Measurements from ENCODE around the gene FOXA3. TPM values are rescaled to one million over a fixed set of nuclear protein-coding genes. Genes with fewer than 3 reads are reported as not detected.

The FOXA3 gene
- total RNA-seq, 2 experiments from 2014 or later = not detected

- no peak for ATAC-seq
- CTCF ChIA-PET = interaction anchor here (1.8 to 4.2 kb wide), 3 partner anchors 14 to 130 kb away, joined by 6 to 26 read pairs (median 16); partner anchors contain the start of genes IRF2BP1 and SIX5
- peaks cover 5% of the 10 kb centered on the region for H3K27me3 Mint-ChIP-seq (ENCODE audit: low read depth)
- H3K4me1 Mint-ChIP-seq (ENCODE audit: low read depth) = peaks cover 28% of the 10 kb centered on the region
- no peak for DNase-seq
- peak overlapping the region; percentile 50 for H3K4me3 Mint-ChIP-seq
- H3K9me3 Mint-ChIP-seq (ENCODE audit: insufficient read depth) = no peaks in the 10 kb centered on the region
- POLR2A ChIA-PET = no interaction called here
- H3K36me3 Mint-ChIP-seq (ENCODE audit: low read depth) = peaks cover 29% of the 10 kb centered on the region
- no peak overlapping the region for H3K27ac Mint-ChIP-seq
Measured at GRCh38 chr19:45899919-45900589, 35.9 kb downstream of the FOXA3 start.

GRCh38 chr19:45900738-45901431 is 36.8 kb downstream of the FOXA3 start:
- no peaks in the 10 kb centered on the region for H3K9me3 Mint-ChIP-seq (ENCODE audit: insufficient read depth)
- H3K27ac Mint-ChIP-seq = no peak overlapping the region
- POLR2A ChIA-PET = interaction anchor here (1.0 to 2.0 kb wide), 2 partner anchors 15 to 17 kb away, joined by 3 to 5 read pairs; partner anchors contain the start of gene IRF2BP1
- peaks cover 5% of the 10 kb centered on the region for H3K27me3 Mint-ChIP-seq (ENCODE audit: low read depth)
- DNase-seq (no peak), ATAC-seq (no peak)
- H3K4me1 Mint-ChIP-seq (ENCODE audit: low read depth) = peaks cover 28% of the 10 kb centered on the region
- peaks cover 24% of the 10 kb centered on the region for H3K36me3 Mint-ChIP-seq (ENCODE audit: low read depth)
- CTCF ChIA-PET = interaction anchor here (1.0 to 4.2 kb wide), 4 partner anchors 15 to 131 kb away, joined by 3 to 26 read pairs (median 11); partner anchors contain the start of genes IRF2BP1 and SIX5
- H3K4me3 Mint-ChIP-seq = peak overlapping the region; percentile 50

DNA sequence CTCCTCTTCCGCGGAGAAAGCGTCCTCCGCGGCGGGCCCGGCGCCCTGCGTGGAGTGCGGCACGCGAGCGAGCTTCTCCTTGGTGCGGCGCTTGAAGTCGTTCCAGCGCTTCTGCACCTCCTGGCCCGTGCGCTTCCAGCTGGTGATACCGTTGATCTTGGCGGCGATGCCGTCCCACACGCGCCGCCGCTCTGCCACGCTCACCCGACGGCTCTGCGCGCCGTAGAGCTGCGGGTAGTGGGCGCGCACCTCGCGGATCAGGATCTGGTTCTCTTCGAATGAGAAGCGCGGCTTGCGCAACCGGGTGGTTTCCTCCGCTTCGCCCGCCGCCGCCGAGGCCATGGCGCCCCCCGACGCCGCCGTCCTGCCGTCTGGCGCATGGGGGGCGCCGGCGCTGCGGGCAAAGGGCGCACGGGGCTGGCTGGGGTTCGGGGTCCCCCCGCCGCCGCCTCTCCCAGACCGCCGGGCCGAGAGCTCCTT is 37.3 kb downstream of the FOXA3 start:
- no peaks in the 10 kb centered on the region for H3K9me3 Mint-ChIP-seq (ENCODE audit: insufficient read depth)
- DNase-seq (peak; percentile 45), ATAC-seq (no peak)
- peaks cover 5% of the 10 kb centered on the region for H3K27me3 Mint-ChIP-seq (ENCODE audit: low read depth)
- H3K4me3 Mint-ChIP-seq = peak overlapping the region; percentile 55
- H3K4me1 Mint-ChIP-seq (ENCODE audit: low read depth) = peaks cover 28% of the 10 kb centered on the region
- peaks cover 24% of the 10 kb centered on the region for H3K36me3 Mint-ChIP-seq (ENCODE audit: low read depth)
- H3K27ac Mint-ChIP-seq = no peak overlapping the region
- POLR2A ChIA-PET = interaction anchor here (1.0 to 2.0 kb wide), 3 partner anchors 9 to 17 kb away, joined by 3 to 5 read pairs (median 3); partner anchors contain the start of gene IRF2BP1
- CTCF ChIA-PET = interaction anchor here (0.6 to 4.2 kb wide), 6 partner anchors 15 to 692 kb away, joined by 3 to 26 read pairs (median 4); partner anchors contain the start of genes IRF2BP1 and SIX5

GRCh38 chr19:45901912-45902650 is 38.0 kb downstream of the FOXA3 start, which contains the start of gene MYPOP:
Gene MYPOP, minus strand, starts transcription at chr19:45902613. Its CDS starts 840 bp downstream, at chr19:45901773.
- peak within 1 kb of the TSS; percentile 77 for H3K27ac Mint-ChIP-seq
- H3K4me1 Mint-ChIP-seq (ENCODE audit: low read depth) = peaks cover 28% of the 10 kb centered on the region
- DNase-seq = no peak
- H3K4me3 Mint-ChIP-seq = peak within 1 kb of the TSS; percentile 92
- H3K36me3 Mint-ChIP-seq (ENCODE audit: low read depth) = peaks cover 24% of the 10 kb centered on the region
- no peaks in the 10 kb centered on the region for H3K9me3 Mint-ChIP-seq (ENCODE audit: insufficient read depth)
- peaks cover 8% of the 10 kb centered on the region for H3K27me3 Mint-ChIP-seq (ENCODE audit: low read depth)
- ChIA-PET CTCF (interaction anchor here (0.6 to 4.2 kb wide), 12 partner anchors 15 to 692 kb away, joined by 3 to 26 read pairs (median 6); partner anchors contain the start of genes FOXA3, IRF2BP1 and SIX5), POLR2A (interaction anchor here (1.0 to 2.0 kb wide), 6 partner anchors 9 to 52 kb away, joined by 3 to 12 read pairs (median 4); partner anchors contain the start of genes FOXA3, IRF2BP1 and SYMPK)
- ATAC-seq = no peak

- Mint-ChIP-seq H3K36me3 (ENCODE audit: low read depth) (peaks cover 24% of the 10 kb centered on the region), H3K27ac (peak overlapping the region; percentile 77), H3K4me3 (peak overlapping the region; percentile 92), H3K27me3 (ENCODE audit: low read depth) (peaks cover 8% of the 10 kb centered on the region), H3K4me1 (ENCODE audit: low read depth) (peaks cover 28% of the 10 kb centered on the region), H3K9me3 (ENCODE audit: insufficient read depth) (no peaks in the 10 kb centered on the region)
- peak; percentile 99 for DNase-seq
- ChIA-PET POLR2A (interaction anchor here (0.6 to 2.0 kb wide), 7 partner anchors 8 to 51 kb away, joined by 3 to 12 read pairs (median 3); partner anchors contain the start of genes FOXA3, IRF2BP1 and SYMPK), CTCF (interaction anchor here (0.7 to 4.2 kb wide), 16 partner anchors 11 to 424 kb away, joined by 3 to 26 read pairs (median 5); partner anchors contain the start of genes CCDC61, FOXA3, IRF2BP1 and NANOS2)
- ATAC-seq = peak; percentile 89
Measured at GRCh38 chr19:45902651-45903625, 38.8 kb downstream of the FOXA3 start.

- Mint-ChIP-seq H3K36me3 (ENCODE audit: low read depth) (peaks cover 11% of the 10 kb centered on the region), H3K9me3 (ENCODE audit: insufficient read depth) (no peaks in the 10 kb centered on the region), H3K4me3 (no peak overlapping the region), H3K27ac (no peak overlapping the region), H3K4me1 (ENCODE audit: low read depth) (peaks cover 28% of the 10 kb centered on the region), H3K27me3 (ENCODE audit: low read depth) (peaks cover 11% of the 10 kb centered on the region)
- POLR2A ChIA-PET = interaction anchor here (0.6 kb wide), 1 partner anchor 19 kb away, joined by 5 read pairs; the partner anchor contains the start of gene IRF2BP1
- ATAC-seq (no peak), DNase-seq (no peak)
- CTCF ChIA-PET = no interaction called here
Measured at GRCh38 chr19:45905011-45905410, 40.9 kb downstream of the FOXA3 start.

- no peaks in the 10 kb centered on the region for H3K9me3 Mint-ChIP-seq (ENCODE audit: insufficient read depth)
- no peak for ATAC-seq
- CTCF ChIA-PET = no interaction called here
- peaks cover 18% of the 10 kb centered on the region for H3K4me1 Mint-ChIP-seq (ENCODE audit: low read depth)
- DNase-seq = no peak
- no peak overlapping the region for H3K4me3 Mint-ChIP-seq
- no peak overlapping the region for H3K27ac Mint-ChIP-seq
- POLR2A ChIA-PET = interaction anchor here (0.7 to 1.3 kb wide), 2 partner anchors 22 to 78 kb away, joined by 3 to 4 read pairs; no protein-coding TSS in a partner anchor
- peaks cover 2% of the 10 kb centered on the region for H3K36me3 Mint-ChIP-seq (ENCODE audit: low read depth)
- peaks cover 16% of the 10 kb centered on the region for H3K27me3 Mint-ChIP-seq (ENCODE audit: low read depth)
Measured at GRCh38 chr19:45906221-45906620, 42.1 kb downstream of the FOXA3 start.

DNA sequence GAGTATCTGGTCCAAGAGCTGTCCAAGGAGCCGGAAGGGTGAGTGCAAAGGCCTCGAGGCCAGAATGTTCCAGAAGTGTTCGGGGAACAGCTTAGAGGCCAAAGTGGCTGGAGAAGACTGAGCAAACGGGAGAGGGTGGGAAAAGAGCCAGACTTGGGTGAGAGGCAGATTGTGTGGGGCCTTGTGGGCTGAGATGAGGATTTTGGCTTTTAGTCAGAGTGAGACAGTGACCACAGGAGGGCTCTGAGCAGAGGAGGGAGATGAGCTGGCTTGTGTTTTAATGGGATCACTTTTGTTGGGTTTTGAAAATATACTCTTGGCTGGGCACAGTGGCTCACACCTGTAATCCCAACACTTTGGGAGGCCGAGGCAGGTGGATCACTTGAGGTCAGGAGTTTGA is 44.8 kb downstream of the FOXA3 start:
- ChIA-PET POLR2A (no interaction called here), CTCF (no interaction called here)
- Mint-ChIP-seq H3K27ac (no peak overlapping the region), H3K4me1 (ENCODE audit: low read depth) (peaks cover 7% of the 10 kb centered on the region), H3K27me3 (ENCODE audit: low read depth) (peaks cover 25% of the 10 kb centered on the region), H3K36me3 (ENCODE audit: low read depth) (no peaks in the 10 kb centered on the region), H3K4me3 (no peak overlapping the region), H3K9me3 (ENCODE audit: insufficient read depth) (no peaks in the 10 kb centered on the region)
- DNase-seq = no peak
- ATAC-seq = no peak

DNA sequence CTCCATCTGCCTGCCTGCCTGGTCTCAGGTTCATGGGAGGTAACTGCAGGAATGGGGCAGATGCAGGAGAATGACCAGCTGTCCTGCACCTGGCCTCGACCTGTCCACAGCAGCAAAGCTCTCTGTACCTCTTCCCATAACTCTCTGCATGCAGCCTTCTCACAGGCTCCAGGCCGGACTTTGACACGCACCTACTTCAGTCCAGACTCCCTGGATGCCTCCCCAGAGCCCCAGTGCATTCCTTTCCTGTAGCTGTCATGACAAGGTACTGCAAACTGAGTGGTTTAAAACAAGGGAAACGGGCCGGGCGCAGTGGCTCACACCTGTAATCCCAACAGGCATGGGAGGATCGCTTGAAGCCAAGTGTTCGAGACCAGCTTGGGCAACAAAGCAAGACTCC is 47.2 kb downstream of the FOXA3 start:
- ChIA-PET POLR2A (interaction anchor here (0.9 kb wide), 1 partner anchor 9 kb away, joined by 3 read pairs; the partner anchor contains the start of gene MYPOP), CTCF (no interaction called here)
- no peak overlapping the region for H3K4me3 Mint-ChIP-seq
- peaks cover 28% of the 10 kb centered on the region for H3K27me3 Mint-ChIP-seq (ENCODE audit: low read depth)
- peaks cover 1% of the 10 kb centered on the region for H3K9me3 Mint-ChIP-seq (ENCODE audit: insufficient read depth)
- ATAC-seq (no peak), DNase-seq (no peak)
- H3K36me3 Mint-ChIP-seq (ENCODE audit: low read depth) = no peaks in the 10 kb centered on the region
- H3K27ac Mint-ChIP-seq = no peak overlapping the region
- H3K4me1 Mint-ChIP-seq (ENCODE audit: low read depth) = peaks cover 8% of the 10 kb centered on the region

All from activated CD8-positive, alpha-beta T cell treated with anti-CD3 and anti-CD28 coated beads, Interleukin-2, amount 10 ng/mL, durations not matched to agents 7 days and 5 days (primary cell).